Lung (tissue), 12 donors: Measurements from ENCODE around the gene THRB. TPM values are rescaled to one million over a fixed set of nuclear protein-coding genes. Genes with fewer than 3 reads are reported as not detected.
"Not testable (repeated sequence)": the region's sequence is repeated elsewhere in the genome, so short reads cannot be mapped to it uniquely, and the experiment has no call there.

ENCODE experiments used
- ATAC-seq: fragments of 200-7000 bp; cut with Tn5 transposase; one replicate; pipeline ENCODE4 v1.9.1; 2020; ENCODE audit warnings: moderate number of reproducible peaks; ENCODE audit not compliant: insufficient read depth, low FRiP score
- DNase-seq, 3 donors: peaks; one replicate each; pipeline ENCODE4 v3.0.0-alpha.2; 2013 to 2017
- H3K27ac ChIP-seq, 2 donors: one replicate each; pipeline ENCODE4 v1.5.1; 2013; ENCODE audit warnings: mild to moderate bottlenecking in 2 of 2, moderate library complexity in 2 of 2, control low read depth in 1 of 2, inconsistent platforms in 1 of 2, low read depth in 1 of 2, low read length in 1 of 2
- H3K27me3 ChIP-seq, 3 donors: one replicate each; pipeline ENCODE4 v1.5.1; 2013; ENCODE audit warnings: low read length in 2 of 3; ENCODE audit not compliant: control insufficient read depth in 3 of 3, insufficient read depth in 3 of 3
- H3K36me3 ChIP-seq, 4 donors: one replicate each; pipeline ENCODE4 v1.5.1; 2013; ENCODE audit warnings: low read length in 4 of 4, mild to moderate bottlenecking in 1 of 4, moderate library complexity in 1 of 4; ENCODE audit not compliant: control insufficient read depth in 4 of 4, insufficient read depth in 4 of 4
- H3K4me1 ChIP-seq, 5 donors: one replicate each; pipeline ENCODE4 v1.5.1; 2013; ENCODE audit warnings: low read length in 5 of 5, mild to moderate bottlenecking in 2 of 5, moderate library complexity in 1 of 5; ENCODE audit not compliant: control insufficient read depth in 5 of 5, insufficient read depth in 5 of 5
- H3K4me3 ChIP-seq: one replicate; pipeline ENCODE4 v1.5.1; 2013; ENCODE audit warnings: mild to moderate bottlenecking, control low read depth, moderate library complexity
- H3K9ac ChIP-seq, 2 donors: one replicate each; pipeline ENCODE4 v1.5.1; 2013; ENCODE audit warnings: low read length in 2 of 2, control low read depth in 1 of 2; ENCODE audit not compliant: insufficient read depth in 1 of 2
- H3K9me3 ChIP-seq, 4 donors: one replicate each; pipeline ENCODE4 v1.5.1; 2013; ENCODE audit warnings: low read length in 3 of 4, mild to moderate bottlenecking in 1 of 4, moderate library complexity in 1 of 4; ENCODE audit not compliant: control insufficient read depth in 4 of 4, insufficient read depth in 3 of 4
- WGBS, 2 donors: extraction: QIAGEN DNeasy Blood & Tissue Kit; methylation state at CpG; one replicate each; pipeline ENCODE4 v1.1.7; 2013; 5-methylcytosine and 5-hydroxymethylcytosine counted together
- polyA plus RNA-seq, 2 donors: library from polyadenylated mRNA; stranded (reverse); fragments of 200-250 nt; gene quantifications; one replicate each; pipeline ENCODE4 v1.2.1, GENCODE V29; 2013
- total RNA-seq, 2 donors: library from RNA; depleted of rRNA in 1 of 2; stranded (reverse); fragments of >200 nt in 1 of 2; gene quantifications; one replicate each; pipeline ENCODE4 v1.2.1, GENCODE V29; 2014 to 2021
- TF ChIP-seq, protein P1 (sequence below): IDR thresholded peaks from 2 replicates; pipeline ENCODE4 v1.5.1; 2012; ENCODE audit warnings: mild to moderate bottlenecking; ENCODE audit errors: control extremely low read depth, extremely low read depth
- donor health status: control.
- donor health status: control.
- donor health status: Bipolar disorder and iron deficiency.
- donor health status: healthy.
- donor health status: DM: yes; HTN: yes; CAD: no.

The THRB gene
- total and polyA plus RNA-seq, 4 donors, result 2.1 to 23.5 (median 6.1) TPM

DNA sequence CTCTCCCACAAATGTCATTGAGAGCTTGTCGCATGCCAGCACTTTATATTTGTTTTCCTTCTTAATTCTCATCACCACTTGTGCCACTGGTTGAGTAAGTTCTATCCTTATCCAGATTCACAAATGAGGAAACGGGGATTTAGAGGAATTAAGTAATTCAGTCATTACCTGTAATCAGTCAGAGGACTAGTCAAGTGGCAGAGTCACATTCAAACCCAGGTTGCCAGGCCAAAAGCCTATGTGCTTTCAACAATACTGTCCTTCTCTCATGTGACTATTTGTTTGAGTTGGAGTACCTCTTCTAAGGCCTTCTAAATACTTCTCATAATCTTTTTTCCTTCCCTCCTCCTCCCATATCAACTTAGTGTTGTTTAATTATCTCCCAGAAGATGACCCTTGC is 76.9 kb downstream of the THRB start:
- Histone ChIP-seq H3K9me3 (no peaks in the 10 kb centered on the region), H3K27me3 (no peaks in the 10 kb centered on the region), H3K36me3 (no peaks in the 10 kb centered on the region), H3K4me3 (no peak overlapping the region), H3K9ac (no peak overlapping the region), H3K4me1 (peaks cover 0 to 23% (median 0%) of the 10 kb centered on the region in 5 donors), H3K27ac (peak overlapping the region in 1 of 2 donors; percentile 16)
- 78 to 88% methylated on average over 2 of the region's 2 CpGs for WGBS, 2 donors
- DNase-seq, result no peak
- ATAC-seq, result peak; percentile 64
- TF ChIP-seq, protein P1, sequence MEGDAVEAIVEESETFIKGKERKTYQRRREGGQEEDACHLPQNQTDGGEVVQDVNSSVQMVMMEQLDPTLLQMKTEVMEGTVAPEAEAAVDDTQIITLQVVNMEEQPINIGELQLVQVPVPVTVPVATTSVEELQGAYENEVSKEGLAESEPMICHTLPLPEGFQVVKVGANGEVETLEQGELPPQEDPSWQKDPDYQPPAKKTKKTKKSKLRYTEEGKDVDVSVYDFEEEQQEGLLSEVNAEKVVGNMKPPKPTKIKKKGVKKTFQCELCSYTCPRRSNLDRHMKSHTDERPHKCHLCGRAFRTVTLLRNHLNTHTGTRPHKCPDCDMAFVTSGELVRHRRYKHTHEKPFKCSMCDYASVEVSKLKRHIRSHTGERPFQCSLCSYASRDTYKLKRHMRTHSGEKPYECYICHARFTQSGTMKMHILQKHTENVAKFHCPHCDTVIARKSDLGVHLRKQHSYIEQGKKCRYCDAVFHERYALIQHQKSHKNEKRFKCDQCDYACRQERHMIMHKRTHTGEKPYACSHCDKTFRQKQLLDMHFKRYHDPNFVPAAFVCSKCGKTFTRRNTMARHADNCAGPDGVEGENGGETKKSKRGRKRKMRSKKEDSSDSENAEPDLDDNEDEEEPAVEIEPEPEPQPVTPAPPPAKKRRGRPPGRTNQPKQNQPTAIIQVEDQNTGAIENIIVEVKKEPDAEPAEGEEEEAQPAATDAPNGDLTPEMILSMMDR, result no peak

DNA sequence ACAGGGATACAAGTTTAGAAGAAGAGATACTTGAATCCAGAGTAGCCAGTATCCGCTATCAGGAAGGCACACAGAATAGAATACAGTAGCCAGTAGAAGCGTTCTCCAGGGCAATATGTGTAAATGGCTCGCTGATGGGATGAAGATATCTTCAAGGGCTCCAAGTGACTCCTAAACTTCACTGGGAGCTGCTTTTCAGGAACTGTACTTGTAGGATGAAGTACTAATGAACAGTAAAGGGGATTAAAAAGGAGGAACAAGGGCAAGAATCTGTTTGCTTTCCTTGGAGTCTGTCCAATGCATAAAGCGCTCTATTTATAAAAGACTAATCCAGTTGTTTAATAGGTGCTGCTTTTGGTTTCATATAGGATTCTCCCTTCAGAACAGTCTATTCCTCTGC is 78.4 kb downstream of the THRB start:
- DNase-seq, result peak in 2 of 3 donors; percentile 39 to 54
- Histone ChIP-seq H3K27me3 (no peaks in the 10 kb centered on the region), H3K9me3 (no peaks in the 10 kb centered on the region), H3K36me3 (no peaks in the 10 kb centered on the region), H3K9ac (no peak overlapping the region), H3K4me1 (peaks cover 0 to 23% (median 0%) of the 10 kb centered on the region in 5 donors), H3K27ac (no peak overlapping the region), H3K4me3 (no peak overlapping the region)
- 67 to 81% methylated on average over 4 of the region's 4 CpGs for WGBS, 2 donors
- peak; percentile 44 for ATAC-seq
- TF ChIP-seq, protein P1, result no peak

DNA sequence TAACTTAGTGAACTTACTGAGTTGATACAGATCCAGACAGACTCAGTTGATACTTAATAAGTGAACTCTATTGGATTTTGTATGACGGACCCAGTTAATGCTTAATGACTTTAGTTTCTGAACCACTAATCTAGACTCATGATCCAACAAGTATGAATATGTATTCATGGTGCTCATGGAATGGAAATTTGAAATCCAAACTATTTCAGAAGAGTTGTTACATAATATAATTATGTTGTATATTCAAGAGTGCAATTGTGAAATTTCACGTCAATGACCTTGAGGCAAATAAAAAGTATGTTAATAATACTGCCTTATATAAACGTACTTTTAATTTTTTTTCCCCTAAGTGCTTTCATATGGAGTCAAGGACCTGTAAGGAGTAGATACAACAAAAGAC is 78.8 kb downstream of the THRB start:
- TF ChIP-seq, protein P1, result no peak
- no peak overlapping the region for H3K9ac ChIP-seq
- no peaks in the 10 kb centered on the region for H3K27me3 ChIP-seq
- DNase-seq (peak in 2 of 3 donors; percentile 31 to 50), ATAC-seq (no peak)
- no peaks in the 10 kb centered on the region for H3K9me3 ChIP-seq
- peaks cover 0 to 23% (median 0%) of the 10 kb centered on the region in 5 donors for H3K4me1 ChIP-seq
- WGBS, 2 donors, result 72 to 77% methylated on average over 3 of the region's 3 CpGs
- no peaks in the 10 kb centered on the region for H3K36me3 ChIP-seq
- H3K4me3 ChIP-seq, result no peak overlapping the region
- H3K27ac ChIP-seq, result no peak overlapping the region

DNA sequence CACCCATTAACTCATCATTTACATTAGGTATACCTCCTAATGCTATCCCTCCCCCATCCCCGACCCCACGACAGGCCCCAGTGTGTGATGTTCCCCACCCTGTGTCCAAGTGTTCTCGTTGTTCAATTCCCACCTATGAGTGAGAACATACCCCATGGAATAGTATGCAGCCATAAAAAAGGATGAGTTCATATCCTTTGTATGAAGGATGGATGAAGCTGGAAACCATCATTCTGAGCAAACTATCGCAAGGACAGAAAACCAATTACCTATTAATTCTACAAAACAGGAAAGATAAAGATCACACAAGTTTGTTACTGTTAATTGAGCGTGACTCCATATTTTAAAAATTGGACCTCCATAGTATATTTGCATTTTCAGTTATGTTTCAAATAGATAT is 81.0 kb downstream of the THRB start:
- H3K4me3 ChIP-seq, H3K36me3 ChIP-seq, H3K27ac ChIP-seq, H3K27me3 ChIP-seq, H3K9ac ChIP-seq, DNase-seq, H3K9me3 ChIP-seq, ATAC-seq: not testable (repeated sequence)
- peaks cover 0 to 18% (median 0%) of the 10 kb centered on the region in 5 donors for H3K4me1 ChIP-seq
- 92 to 95% methylated on average over 5 of the region's 5 CpGs for WGBS, 2 donors
